Measurements from ENCODE around the gene ACAT1.
"Not testable (repeated sequence)": the region's sequence is repeated elsewhere in the genome, so short reads cannot be mapped to it uniquely, and the experiment has no call there.

GRCh38 chr11:108132993-108133538 lies 11.7 kb downstream of the ACAT1 start:
- TF ChIP-seq, protein P1, sequence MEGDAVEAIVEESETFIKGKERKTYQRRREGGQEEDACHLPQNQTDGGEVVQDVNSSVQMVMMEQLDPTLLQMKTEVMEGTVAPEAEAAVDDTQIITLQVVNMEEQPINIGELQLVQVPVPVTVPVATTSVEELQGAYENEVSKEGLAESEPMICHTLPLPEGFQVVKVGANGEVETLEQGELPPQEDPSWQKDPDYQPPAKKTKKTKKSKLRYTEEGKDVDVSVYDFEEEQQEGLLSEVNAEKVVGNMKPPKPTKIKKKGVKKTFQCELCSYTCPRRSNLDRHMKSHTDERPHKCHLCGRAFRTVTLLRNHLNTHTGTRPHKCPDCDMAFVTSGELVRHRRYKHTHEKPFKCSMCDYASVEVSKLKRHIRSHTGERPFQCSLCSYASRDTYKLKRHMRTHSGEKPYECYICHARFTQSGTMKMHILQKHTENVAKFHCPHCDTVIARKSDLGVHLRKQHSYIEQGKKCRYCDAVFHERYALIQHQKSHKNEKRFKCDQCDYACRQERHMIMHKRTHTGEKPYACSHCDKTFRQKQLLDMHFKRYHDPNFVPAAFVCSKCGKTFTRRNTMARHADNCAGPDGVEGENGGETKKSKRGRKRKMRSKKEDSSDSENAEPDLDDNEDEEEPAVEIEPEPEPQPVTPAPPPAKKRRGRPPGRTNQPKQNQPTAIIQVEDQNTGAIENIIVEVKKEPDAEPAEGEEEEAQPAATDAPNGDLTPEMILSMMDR (IDR thresholded peaks at IDR 0.05 in 4 of 5, conservative IDR thresholded peaks at IDR 0.05 in 1 of 5) = not testable (repeated sequence)
- not testable (repeated sequence) for TF ChIP-seq POLR2A (IDR thresholded peaks at IDR 0.05)

All from gastrocnemius medialis (tissue), 4 donors.